Nephron (organoid): Measurements from ENCODE around the gene HMGCS2.

Source experiments
- H3K27ac Mint-ChIP-seq, 3 experiments: 2 replicates each; pipeline ENCODE4 v1.8.0; 2020; ENCODE audit warnings: mixed read lengths in 3 of 3, mild to moderate bottlenecking in 2 of 3, moderate library complexity in 1 of 3
- H3K27me3 Mint-ChIP-seq: 2 replicates; pipeline ENCODE4 v1.8.0; 2021; ENCODE audit warnings: low read depth, mild to moderate bottlenecking, moderate library complexity, mixed read lengths
- H3K36me3 Mint-ChIP-seq: 2 replicates; pipeline ENCODE4 v1.8.0; 2020; ENCODE audit warnings: low read depth, mixed read lengths
- H3K4me1 Mint-ChIP-seq: 2 replicates; pipeline ENCODE4 v1.8.0; 2020; ENCODE audit warnings: mixed read lengths
- H3K4me3 Mint-ChIP-seq, 3 experiments: 2 replicates each; pipeline ENCODE4 v1.8.0; 2020; ENCODE audit warnings: mild to moderate bottlenecking in 3 of 3, mixed read lengths in 3 of 3, moderate library complexity in 2 of 3
- H3K9me3 Mint-ChIP-seq: 2 replicates; pipeline ENCODE4 v1.8.0; 2020; ENCODE audit warnings: mixed read lengths
- CTCF ChIP-seq, 3 experiments: fragments of 200-600 bp; sonication (generic); IDR thresholded peaks; one replicate each; pipeline ENCODE4 v1.5.0; 2021; ENCODE audit warnings: antibody characterized with exemption in 3 of 3; ENCODE audit not compliant: unreplicated experiment in 3 of 3

HMGCS2 gene

GRCh38 chr1:119731741-119732430 is 36.8 kb downstream of the HMGCS2 start:
- H3K4me3 Mint-ChIP-seq: no peak overlapping the region
- TF ChIP-seq CTCF (IDR thresholded peaks at IDR 0.05; ENCODE audit: unreplicated experiment in 3 of 3): no peak

GRCh38 chr1:119731060-119731459 is 37.6 kb downstream of the HMGCS2 start:
- H3K9me3 Mint-ChIP-seq: no peaks in the 10 kb centered on the region
- no peaks in the 10 kb centered on the region for H3K27me3 Mint-ChIP-seq
- peaks cover 84% of the 10 kb centered on the region for H3K36me3 Mint-ChIP-seq
- no peak overlapping the region for H3K27ac Mint-ChIP-seq
- H3K4me1 Mint-ChIP-seq: peaks cover 7% of the 10 kb centered on the region
- no peak for TF ChIP-seq CTCF (IDR thresholded peaks at IDR 0.05; ENCODE audit: unreplicated experiment in 3 of 3)
- no peak overlapping the region for H3K4me3 Mint-ChIP-seq

More at GRCh38 chr1:119731741-119732430, 36.8 kb downstream of the HMGCS2 start:
- H3K27ac Mint-ChIP-seq: no peak overlapping the region
- H3K27me3 Mint-ChIP-seq: no peaks in the 10 kb centered on the region
- no peaks in the 10 kb centered on the region for H3K9me3 Mint-ChIP-seq
- peaks cover 85% of the 10 kb centered on the region for H3K36me3 Mint-ChIP-seq
- H3K4me1 Mint-ChIP-seq: peaks cover 13% of the 10 kb centered on the region

- no peak overlapping the region for H3K4me3 Mint-ChIP-seq
- TF ChIP-seq CTCF (IDR thresholded peaks at IDR 0.05; ENCODE audit: unreplicated experiment in 3 of 3): no peak
- H3K9me3 Mint-ChIP-seq: no peaks in the 10 kb centered on the region
Observed at GRCh38 chr1:119729044-119729443, 39.7 kb downstream of the HMGCS2 start.

GRCh38 chr1:119727991-119728390 is 40.7 kb downstream of the HMGCS2 start:
- peak overlapping the region in 1 of 3 experiments; percentile 55 for H3K27ac Mint-ChIP-seq
- no peaks in the 10 kb centered on the region for H3K27me3 Mint-ChIP-seq
- no peaks in the 10 kb centered on the region for H3K9me3 Mint-ChIP-seq
- TF ChIP-seq CTCF (IDR thresholded peaks at IDR 0.05; ENCODE audit: unreplicated experiment in 3 of 3): no peak
- peaks cover 87% of the 10 kb centered on the region for H3K36me3 Mint-ChIP-seq
- no peak overlapping the region for H3K4me3 Mint-ChIP-seq
- H3K4me1 Mint-ChIP-seq: no peaks in the 10 kb centered on the region

More at GRCh38 chr1:119729044-119729443, 39.7 kb downstream of the HMGCS2 start:
- Mint-ChIP-seq H3K4me1 (no peaks in the 10 kb centered on the region), H3K36me3 (peaks cover 84% of the 10 kb centered on the region), H3K27ac (no peak overlapping the region), H3K27me3 (no peaks in the 10 kb centered on the region)

GRCh38 chr1:119725626-119726025 is 43.1 kb downstream of the HMGCS2 start:
- H3K27me3 Mint-ChIP-seq: no peaks in the 10 kb centered on the region
- H3K4me1 Mint-ChIP-seq: peaks cover 10% of the 10 kb centered on the region
- peak overlapping the region; percentile 8 to 51 (median 14) for H3K27ac Mint-ChIP-seq
- H3K9me3 Mint-ChIP-seq: no peaks in the 10 kb centered on the region
- H3K4me3 Mint-ChIP-seq: no peak overlapping the region
- peaks cover 96% of the 10 kb centered on the region for H3K36me3 Mint-ChIP-seq
- no peak for TF ChIP-seq CTCF (IDR thresholded peaks at IDR 0.05; ENCODE audit: unreplicated experiment in 3 of 3)
